Smooth muscle cell (in vitro differentiated cells): ENCODE data around the gene TMEM9. TPM values are rescaled to one million over a fixed set of nuclear protein-coding genes. Genes with fewer than 3 reads are reported as not detected.

Experiments
- DNase-seq: peaks from one replicate; lab custom pipeline; 2025; ENCODE audit not compliant: unreplicated experiment; lab: John Stamatoyannopoulos, UW
- H2AFZ ChIP-seq: fragments of 200-600 bp; sonication (generic); 2 replicates; pipeline ENCODE4 v1.6.0; 2016; ENCODE audit warnings: antibody characterized with exemption, low read depth, mild to moderate bottlenecking
- H3F3A ChIP-seq: fragments of 200-600 bp; sonication (generic); 2 replicates; pipeline ENCODE4 v1.6.0; 2017; ENCODE audit warnings: antibody characterized with exemption, low read depth
- H3K27ac ChIP-seq: fragments of 200-600 bp; sonication (generic); 2 replicates; pipeline ENCODE4 v1.5.1; 2016; ENCODE audit warnings: low read depth, mild to moderate bottlenecking
- H3K27me3 ChIP-seq: fragments of 200-600 bp; sonication (generic); 2 replicates; pipeline ENCODE4 v1.6.1; 2016; ENCODE audit warnings: low read depth, mild to moderate bottlenecking
- H3K36me3 ChIP-seq: fragments of 200-600 bp; sonication (generic); 2 replicates; pipeline ENCODE4 v1.5.1; 2016; ENCODE audit warnings: low read depth
- H3K4me1 ChIP-seq: fragments of 200-600 bp; sonication (generic); 2 replicates; pipeline ENCODE4 v1.5.1; 2016; ENCODE audit warnings: low read depth
- H3K4me2 ChIP-seq: fragments of 200-600 bp; sonication (generic); 2 replicates; pipeline ENCODE4 v1.6.0; 2016; ENCODE audit warnings: mild to moderate bottlenecking
- H3K4me3 ChIP-seq: fragments of 200-600 bp; sonication (generic); 2 replicates; pipeline ENCODE4 v1.5.1; 2016; ENCODE audit warnings: mild to moderate bottlenecking
- H3K79me2 ChIP-seq: fragments of 200-600 bp; sonication (generic); 2 replicates; pipeline ENCODE4 v1.6.0; 2016; ENCODE audit warnings: low read depth, mild to moderate bottlenecking
- H3K9ac ChIP-seq: fragments of 200-600 bp; sonication (generic); 2 replicates; pipeline ENCODE4 v1.6.0; 2016; ENCODE audit warnings: low read depth
- H3K9me3 ChIP-seq: fragments of 200-600 bp; sonication (generic); replicated peaks from 2 replicates; pipeline ENCODE4 v1.5.1; 2016; ENCODE audit warnings: low read depth
- H4K20me1 ChIP-seq: fragments of 200-600 bp; sonication (generic); 2 replicates; pipeline ENCODE4 v1.6.0; 2016; ENCODE audit warnings: low read depth
- CTCF ChIP-seq: fragments of 200-600 bp; sonication (generic); IDR thresholded peaks from 2 replicates; pipeline ENCODE4 v1.5.1; 2017; ENCODE audit warnings: borderline replicate concordance, mild to moderate bottlenecking, antibody characterized with exemption; ENCODE audit not compliant: insufficient read depth, poor library complexity, severe bottlenecking
- WGBS: methylation state at CpG from one replicate; pipeline ENCODE4 v1.1.7; 2016; ENCODE audit warnings: low lambda C conversion rate; 5-methylcytosine and 5-hydroxymethylcytosine counted together
- polyA plus RNA-seq: library from polyadenylated mRNA; unstranded; fragments of >200 nt; fragmentation: Nextera tagmentation; extraction: Ambion mirVana; gene quantifications from 2 replicates; pipeline ENCODE4 v1.2.1, GENCODE V29; 2016
- total RNA-seq: library from RNA; depleted of rRNA; stranded (reverse); fragments of >200 nt; gene quantifications from 2 replicates; pipeline ENCODE4 v1.2.3, GENCODE V29; 2014

Gene TMEM9
- total and polyA plus RNA-seq, 2 experiments from 2014 or later, result 153 to 211 TPM

- H3K27me3 ChIP-seq, result no peaks in the 10 kb centered on the region
- no peaks in the 10 kb centered on the region for H3F3A ChIP-seq
- H3K27ac ChIP-seq, result no peak overlapping the region
- no peaks in the 10 kb centered on the region for H3K9me3 ChIP-seq
- no peaks in the 10 kb centered on the region for H3K4me1 ChIP-seq
- TF ChIP-seq CTCF, result no peak
- no peak overlapping the region for H2AFZ ChIP-seq
- H3K4me2 ChIP-seq, result no peak overlapping the region
- H4K20me1 ChIP-seq, result no peaks in the 10 kb centered on the region
- no peak for DNase-seq
- H3K9ac ChIP-seq, result no peak overlapping the region
- whole genome bisulfite sequencing, result 91% methylated on average over 12 of the region's 12 CpGs
- no peaks in the 10 kb centered on the region for H3K79me2 ChIP-seq
- no peak overlapping the region for H3K4me3 ChIP-seq
- H3K36me3 ChIP-seq, result no peaks in the 10 kb centered on the region
Observed at GRCh38 chr1:201100169-201100930, 53.9 kb downstream of the TMEM9 start.

- H3K36me3 ChIP-seq, result no peaks in the 10 kb centered on the region
- H3K9ac ChIP-seq, result no peak overlapping the region
- no peak overlapping the region for H3K4me3 ChIP-seq
- no peak overlapping the region for H3K4me2 ChIP-seq
- no peak for DNase-seq
- H3K4me1 ChIP-seq, result no peaks in the 10 kb centered on the region
- no peak for TF ChIP-seq CTCF
- H3F3A ChIP-seq, result no peaks in the 10 kb centered on the region
- no peak overlapping the region for H3K27ac ChIP-seq
- H4K20me1 ChIP-seq, result no peaks in the 10 kb centered on the region
- no peaks in the 10 kb centered on the region for H3K79me2 ChIP-seq
- no peaks in the 10 kb centered on the region for H3K27me3 ChIP-seq
- no peak overlapping the region for H2AFZ ChIP-seq
- 79% methylated on average over 5 of the region's 5 CpGs for WGBS
- no peaks in the 10 kb centered on the region for H3K9me3 ChIP-seq
Observed at GRCh38 chr1:201098992-201099677, 55.1 kb downstream of the TMEM9 start.

GRCh38 chr1:201096977-201097856, 57.1 kb downstream of the TMEM9 start:
- 92% methylated on average over 17 of the region's 17 CpGs for WGBS
- no peak overlapping the region for H2AFZ ChIP-seq
- no peak overlapping the region for H3K4me2 ChIP-seq
- no peak overlapping the region for H3K27ac ChIP-seq
- H4K20me1 ChIP-seq, result no peaks in the 10 kb centered on the region
- no peak for DNase-seq
- no peaks in the 10 kb centered on the region for H3K9me3 ChIP-seq
- H3K4me3 ChIP-seq, result no peak overlapping the region
- no peak for TF ChIP-seq CTCF
- H3K9ac ChIP-seq, result no peak overlapping the region
- no peaks in the 10 kb centered on the region for H3K79me2 ChIP-seq
- H3K4me1 ChIP-seq, result no peaks in the 10 kb centered on the region
- H3K36me3 ChIP-seq, result no peaks in the 10 kb centered on the region
- no peaks in the 10 kb centered on the region for H3K27me3 ChIP-seq
- H3F3A ChIP-seq, result no peaks in the 10 kb centered on the region
